ENCODE measurements around the gene RBM43.

DNA sequence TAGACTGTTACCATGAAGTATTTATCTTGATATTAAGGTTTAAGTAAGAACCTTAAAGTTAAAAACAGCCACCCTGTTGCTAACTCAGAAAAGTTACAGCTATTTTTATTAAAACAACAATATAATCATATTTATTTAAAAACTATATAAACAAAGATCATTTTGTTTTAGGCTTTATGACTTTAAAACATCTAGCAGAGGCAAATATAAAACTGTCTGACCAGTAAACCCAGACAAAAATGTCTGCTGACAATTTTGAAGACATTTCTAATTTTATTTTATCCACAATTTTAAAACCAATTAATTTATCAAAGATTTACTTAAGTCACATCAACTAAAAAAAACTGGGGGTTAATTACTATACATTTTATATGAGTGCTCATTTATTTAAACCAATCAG, 14.2 kb downstream of the RBM43 start:
- TF ChIP-seq, protein P1, sequence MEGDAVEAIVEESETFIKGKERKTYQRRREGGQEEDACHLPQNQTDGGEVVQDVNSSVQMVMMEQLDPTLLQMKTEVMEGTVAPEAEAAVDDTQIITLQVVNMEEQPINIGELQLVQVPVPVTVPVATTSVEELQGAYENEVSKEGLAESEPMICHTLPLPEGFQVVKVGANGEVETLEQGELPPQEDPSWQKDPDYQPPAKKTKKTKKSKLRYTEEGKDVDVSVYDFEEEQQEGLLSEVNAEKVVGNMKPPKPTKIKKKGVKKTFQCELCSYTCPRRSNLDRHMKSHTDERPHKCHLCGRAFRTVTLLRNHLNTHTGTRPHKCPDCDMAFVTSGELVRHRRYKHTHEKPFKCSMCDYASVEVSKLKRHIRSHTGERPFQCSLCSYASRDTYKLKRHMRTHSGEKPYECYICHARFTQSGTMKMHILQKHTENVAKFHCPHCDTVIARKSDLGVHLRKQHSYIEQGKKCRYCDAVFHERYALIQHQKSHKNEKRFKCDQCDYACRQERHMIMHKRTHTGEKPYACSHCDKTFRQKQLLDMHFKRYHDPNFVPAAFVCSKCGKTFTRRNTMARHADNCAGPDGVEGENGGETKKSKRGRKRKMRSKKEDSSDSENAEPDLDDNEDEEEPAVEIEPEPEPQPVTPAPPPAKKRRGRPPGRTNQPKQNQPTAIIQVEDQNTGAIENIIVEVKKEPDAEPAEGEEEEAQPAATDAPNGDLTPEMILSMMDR (IDR thresholded peaks at IDR 0.05), result no peak
- TF ChIP-seq POLR2A (IDR thresholded peaks at IDR 0.05), result no peak
